SK-N-SH (cell line): Measurements from ENCODE around the gene LHFPL6.

ENCODE experiments used
- CTCF ChIP-seq: fragments of 200-600 bp; sonication (generic); IDR thresholded peaks from 2 replicates; pipeline ENCODE4 v1.6.1; 2017; ENCODE audit warnings: antibody characterized with exemption, mild to moderate bottlenecking, moderate library complexity
- MEF2A ChIP-seq: IDR thresholded peaks from 2 replicates; pipeline ENCODE4 v1.4.0; 2012; ENCODE audit warnings: low read depth, borderline replicate concordance
- ZBTB33 ChIP-seq: IDR thresholded peaks from 2 replicates; pipeline ENCODE4 v1.4.0; 2012; ENCODE audit warnings: low read depth, borderline replicate concordance

- no peak for TF ChIP-seq CTCF
- TF ChIP-seq ZBTB33, result no peak
- TF ChIP-seq MEF2A, result no peak
These were observed 151.1 kb downstream of the LHFPL6 start for GRCh38 chr13:39451860-39452301.
